ENCODE measurements around the gene MYO16. TPM values are rescaled to one million over a fixed set of nuclear protein-coding genes. Genes with fewer than 3 reads are reported as not detected.

Gene MYO16
- total and polyA plus RNA-seq, 2 of the 4 experiments (the other 2 are of a cell fraction): under 0.01 to 0.03 TPM

DNA sequence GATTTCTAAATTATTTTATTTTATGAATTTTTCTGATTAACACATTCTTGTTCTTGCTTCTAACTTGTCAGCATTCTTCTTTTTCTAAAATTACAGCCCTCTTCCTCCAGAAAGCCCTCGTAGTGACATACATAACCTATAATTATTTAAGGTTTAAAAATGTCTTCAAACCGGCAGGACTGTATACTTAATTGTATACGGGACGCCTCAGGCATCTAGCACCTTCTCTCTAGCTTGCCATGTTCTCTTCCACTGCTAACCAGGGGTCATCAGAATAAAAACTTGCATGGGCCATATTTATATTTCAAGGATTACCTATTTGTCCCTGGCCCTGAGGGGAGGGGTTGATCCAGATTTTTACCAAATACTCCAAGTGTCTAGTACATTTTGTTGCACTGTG lies 380.3 kb downstream of the MYO16 start:
- Histone ChIP-seq H2AK9ac (replicated peaks; ENCODE audit: low read depth, low read length, poor library complexity) (no peak overlapping the region), H3K9me3 (ENCODE audit: control insufficient read depth, insufficient read depth, low read length) (no peaks in the 10 kb centered on the region), H3K23ac (ENCODE audit: low read depth, low read length) (no peak overlapping the region), H2BK15ac (ENCODE audit: low read depth, low read length) (no peak overlapping the region), H3K4me1 (ENCODE audit: control insufficient read depth, insufficient read depth, low read length) (peaks cover 3% of the 10 kb centered on the region; the same call in 1 of the 2 replicates), H3K4ac (ENCODE audit: low read depth, low read length) (no peak overlapping the region), H3K36me3 (ENCODE audit: control insufficient read depth, insufficient read depth, low read length) (no peaks in the 10 kb centered on the region), H3K79me1 (ENCODE audit: low read depth in 1 of 2, low read length in 2 of 2) (no peaks in the 10 kb centered on the region), H3K9ac (ENCODE audit: low read depth, low read length) (no peak overlapping the region), H3K14ac (replicated peaks; ENCODE audit: low read depth, low read length) (no peak overlapping the region), H2BK5ac (ENCODE audit: low read depth, low read length, poor library complexity, severe bottlenecking) (no peak overlapping the region), H3K4me3 (ENCODE audit: insufficient read depth, low read depth, low read length) (no peak overlapping the region), H2BK120ac (ENCODE audit: low read depth, low read length) (no peak overlapping the region), H3K27ac (ENCODE audit: insufficient read depth, low read length) (no peak overlapping the region), H2AK5ac (ENCODE audit: low read depth, low read length) (no peak overlapping the region), H3K18ac (ENCODE audit: low read depth, low read length) (no peak overlapping the region), H4K20me1 (ENCODE audit: insufficient read depth, low read length) (no peaks in the 10 kb centered on the region), H4K8ac (ENCODE audit: low read depth in 2 of 2, low read length in 2 of 2) (no peak overlapping the region), H3K4me2 (ENCODE audit: low read depth, low read length) (no peak overlapping the region), H2BK20ac (ENCODE audit: low read depth, low read length) (no peak overlapping the region), H4K5ac (ENCODE audit: low read depth, low read length) (no peak overlapping the region), H2AFZ (replicated peaks; ENCODE audit: low read length, poor library complexity) (no peak overlapping the region), H3K56ac (ENCODE audit: extremely low read depth, insufficient read depth, low read length) (no peak overlapping the region), H4K91ac (ENCODE audit: insufficient read depth, low read depth, low read length) (no peak overlapping the region), H3K27me3 (ENCODE audit: control insufficient read depth, insufficient read depth, low read length) (peaks cover 4% of the 10 kb centered on the region; the same call in 1 of the 2 replicates), H3K9me1 (ENCODE audit: insufficient read depth, low read length) (no peaks in the 10 kb centered on the region)
- in situ Hi-C loops (cut with MboI; ENCODE audit: low sequenced_read_pairs): no loop called here
- ChIA-PET CTCF (no interaction called here), POLR2A (ENCODE audit: unreplicated experiment) (no interaction called here)
- TF ChIP-seq RFX5 (IDR thresholded peaks at IDR 0.05; ENCODE audit: low read depth, low read length): no peak
- no peak for TF ChIP-seq CHD1 (IDR thresholded peaks at IDR 0.05; ENCODE audit: low read depth, low read length)
- no peak for TF ChIP-seq POLR2A (IDR thresholded peaks at IDR 0.05; ENCODE audit: low read depth, low read length)
- TF ChIP-seq FOS (IDR thresholded peaks at IDR 0.05; ENCODE audit: low read depth, low read length): no peak
- no peak for TF ChIP-seq MAZ (IDR thresholded peaks at IDR 0.05; ENCODE audit: borderline replicate concordance, low read depth, low read length)
- no peak for TF ChIP-seq RCOR1 (IDR thresholded peaks at IDR 0.05; ENCODE audit: insufficient replicate concordance, low read length)
- TF ChIP-seq BHLHE40 (IDR thresholded peaks at IDR 0.05; ENCODE audit: low read depth, low read length): no peak
- TF ChIP-seq, protein P1, sequence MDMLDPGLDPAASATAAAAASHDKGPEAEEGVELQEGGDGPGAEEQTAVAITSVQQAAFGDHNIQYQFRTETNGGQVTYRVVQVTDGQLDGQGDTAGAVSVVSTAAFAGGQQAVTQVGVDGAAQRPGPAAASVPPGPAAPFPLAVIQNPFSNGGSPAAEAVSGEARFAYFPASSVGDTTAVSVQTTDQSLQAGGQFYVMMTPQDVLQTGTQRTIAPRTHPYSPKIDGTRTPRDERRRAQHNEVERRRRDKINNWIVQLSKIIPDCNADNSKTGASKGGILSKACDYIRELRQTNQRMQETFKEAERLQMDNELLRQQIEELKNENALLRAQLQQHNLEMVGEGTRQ (IDR thresholded peaks at IDR 0.05; ENCODE audit: low read depth, low read length): no peak
- no peak for TF ChIP-seq NFE2L2 (IDR thresholded peaks at IDR 0.05; ENCODE audit: low read depth, low read length)
- TF ChIP-seq, protein P2, sequence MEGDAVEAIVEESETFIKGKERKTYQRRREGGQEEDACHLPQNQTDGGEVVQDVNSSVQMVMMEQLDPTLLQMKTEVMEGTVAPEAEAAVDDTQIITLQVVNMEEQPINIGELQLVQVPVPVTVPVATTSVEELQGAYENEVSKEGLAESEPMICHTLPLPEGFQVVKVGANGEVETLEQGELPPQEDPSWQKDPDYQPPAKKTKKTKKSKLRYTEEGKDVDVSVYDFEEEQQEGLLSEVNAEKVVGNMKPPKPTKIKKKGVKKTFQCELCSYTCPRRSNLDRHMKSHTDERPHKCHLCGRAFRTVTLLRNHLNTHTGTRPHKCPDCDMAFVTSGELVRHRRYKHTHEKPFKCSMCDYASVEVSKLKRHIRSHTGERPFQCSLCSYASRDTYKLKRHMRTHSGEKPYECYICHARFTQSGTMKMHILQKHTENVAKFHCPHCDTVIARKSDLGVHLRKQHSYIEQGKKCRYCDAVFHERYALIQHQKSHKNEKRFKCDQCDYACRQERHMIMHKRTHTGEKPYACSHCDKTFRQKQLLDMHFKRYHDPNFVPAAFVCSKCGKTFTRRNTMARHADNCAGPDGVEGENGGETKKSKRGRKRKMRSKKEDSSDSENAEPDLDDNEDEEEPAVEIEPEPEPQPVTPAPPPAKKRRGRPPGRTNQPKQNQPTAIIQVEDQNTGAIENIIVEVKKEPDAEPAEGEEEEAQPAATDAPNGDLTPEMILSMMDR (conservative IDR thresholded peaks at IDR 0.05; ENCODE audit: low read depth, low read length): no peak
- TF ChIP-seq, protein P3, sequence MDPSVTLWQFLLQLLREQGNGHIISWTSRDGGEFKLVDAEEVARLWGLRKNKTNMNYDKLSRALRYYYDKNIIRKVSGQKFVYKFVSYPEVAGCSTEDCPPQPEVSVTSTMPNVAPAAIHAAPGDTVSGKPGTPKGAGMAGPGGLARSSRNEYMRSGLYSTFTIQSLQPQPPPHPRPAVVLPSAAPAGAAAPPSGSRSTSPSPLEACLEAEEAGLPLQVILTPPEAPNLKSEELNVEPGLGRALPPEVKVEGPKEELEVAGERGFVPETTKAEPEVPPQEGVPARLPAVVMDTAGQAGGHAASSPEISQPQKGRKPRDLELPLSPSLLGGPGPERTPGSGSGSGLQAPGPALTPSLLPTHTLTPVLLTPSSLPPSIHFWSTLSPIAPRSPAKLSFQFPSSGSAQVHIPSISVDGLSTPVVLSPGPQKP (IDR thresholded peaks at IDR 0.05; ENCODE audit: borderline replicate concordance, low read depth, low read length): no peak
- TF ChIP-seq MAFK (IDR thresholded peaks at IDR 0.05; ENCODE audit: low read depth, low read length): no peak
- TF ChIP-seq SMC3 (IDR thresholded peaks at IDR 0.05; ENCODE audit: low read depth, low read length): no peak
- no peak for TF ChIP-seq MXI1 (IDR thresholded peaks at IDR 0.05; ENCODE audit: borderline replicate concordance, low read depth, low read length)
- TF ChIP-seq RAD21 (IDR thresholded peaks at IDR 0.05; ENCODE audit: low read length): no peak
- BruUV-seq (replicated peaks): no TSS peak
- WGBS, 2 experiments (ENCODE audit: extremely low coverage in 2 of 2, insufficient read length in 1 of 2): no CpG with 5 or more reads among the region's 4 CpGs
- ATAC-seq (ENCODE audit: low read depth) (no peak), DNase-seq (no peak)
- intact Hi-C loops (cut with micrococcal nuclease): no loop called here
- dilution Hi-C loops (cut with HindIII; ENCODE audit: low sequenced_read_pairs, unreplicated experiment): no loop called here
